K562 (cell line): ENCODE measurements around the gene SLC7A4. TPM values are rescaled to one million over a fixed set of nuclear protein-coding genes. Genes with fewer than 3 reads are reported as not detected.
A peak's percentile ranks its signal among the peaks of the same experiment; 100 is the strongest.

ENCODE experiments used
- AFF1 ChIP-seq, 2 experiments: fragments of 450-650 bp; IDR thresholded peaks; 2 replicates each; pipeline ENCODE4 v1.6.1; 2018; ENCODE audit warnings: mild to moderate bottlenecking in 2 of 2, low read depth in 1 of 2; ENCODE audit not compliant: partially characterized antibody in 2 of 2
- ATF6 ChIP-seq: sonication (generic); formaldehyde crosslinking; IDR thresholded peaks from 2 replicates; pipeline ENCODE4 v1.4.0; 2020; ENCODE audit warnings: mild to moderate bottlenecking, missing genetic modification reagents
- CBX8 ChIP-seq: fragments of 200-600 bp; sonication (generic); IDR thresholded peaks from 2 replicates; pipeline ENCODE4 v1.6.1; 2012; ENCODE audit warnings: borderline replicate concordance, mixed run types, low read depth, mild to moderate bottlenecking, moderate library complexity, mixed read lengths, low read length, control low read depth, inconsistent platforms; ENCODE audit not compliant: poor library complexity, severe bottlenecking; ENCODE audit errors: extremely low read depth
- CHD1 ChIP-seq: fragments of 200-600 bp; sonication (generic); IDR thresholded peaks from one replicate; pipeline ENCODE4 v1.6.1; 2012; ENCODE audit warnings: mild to moderate bottlenecking, moderate library complexity, low read length, inconsistent platforms
- CXXC5 ChIP-seq: fragments of 250-450 bp; sonication (Bioruptor Pico); IDR thresholded peaks from 2 replicates; pipeline ENCODE4 v1.8.0; 2022; ENCODE audit warnings: inconsistent platforms, mild to moderate bottlenecking, moderate library complexity
- DACH1 ChIP-seq: fragments of 450-650 bp; IDR thresholded peaks from 2 replicates; pipeline ENCODE4 v1.6.1; 2018; ENCODE audit not compliant: partially characterized antibody
- DNMT1 ChIP-seq: fragments of 450-650 bp; IDR thresholded peaks from 2 replicates; pipeline ENCODE4 v1.6.1; 2016; ENCODE audit warnings: antibody characterized with exemption, mild to moderate bottlenecking
- EP300 ChIP-seq: IDR thresholded peaks from 2 replicates; pipeline ENCODE4 v1.6.1; 2012; ENCODE audit warnings: low read length, improper control_type of control experiment
- HDAC1 ChIP-seq, 2 experiments: fragments of 450-650 bp; IDR thresholded peaks; 2 replicates each; pipeline ENCODE4 v1.6.1; 2016 to 2017; ENCODE audit warnings: inconsistent platforms in 1 of 2, mild to moderate bottlenecking in 1 of 2, moderate library complexity in 1 of 2
- HNRNPL ChIP-seq: fragments of 200-400 bp; formaldehyde crosslinking; IDR thresholded peaks from 2 replicates; pipeline ENCODE4 v1.6.1; 2017; ENCODE audit warnings: low read depth, mild to moderate bottlenecking, low read length
- MTA2 ChIP-seq: fragments of 450-650 bp; IDR thresholded peaks from 2 replicates; pipeline ENCODE4 v1.6.1; 2016; ENCODE audit warnings: low read depth
- NFIX ChIP-seq: fragments of 250-450 bp; sonication (Bioruptor Pico); IDR thresholded peaks from 2 replicates; pipeline ENCODE4 v1.4.0; 2020; ENCODE audit warnings: low read depth, mild to moderate bottlenecking, moderate library complexity
- POLR2H ChIP-seq: IDR thresholded peaks from 2 replicates; pipeline ENCODE4 v1.6.1; 2016; ENCODE audit warnings: missing genetic modification characterization, low read depth, mild to moderate bottlenecking, control low read depth, missing compliant biosample characterization, moderate library complexity
- SIN3B ChIP-seq: fragments of 450-650 bp; IDR thresholded peaks from 2 replicates; pipeline ENCODE4 v1.6.1; 2017; ENCODE audit warnings: low read depth, mild to moderate bottlenecking, moderate library complexity
- SUPT5H ChIP-seq: fragments of 450-650 bp; IDR thresholded peaks from 2 replicates; pipeline ENCODE4 v1.6.1; 2016
- TBP ChIP-seq: optimal IDR thresholded peaks from 2 replicates; pipeline ENCODE3; 2011; ENCODE audit warnings: low read depth, low read length, improper control_type of control experiment
- VEZF1 ChIP-seq: fragments of 200-800 bp; sonication (Bioruptor generic); IDR thresholded peaks from 2 replicates; pipeline ENCODE4 v1.6.1; 2017; ENCODE audit warnings: missing genetic modification characterization, missing compliant biosample characterization
- ZNF124 ChIP-seq: sonication (generic); formaldehyde crosslinking; IDR thresholded peaks from 2 replicates; pipeline ENCODE4 v1.8.1; 2022; ENCODE audit warnings: missing genetic modification reagents
- ZNF584 ChIP-seq: fragments of 200-800 bp; sonication (Bioruptor generic); IDR thresholded peaks from 2 replicates; pipeline ENCODE4 v1.6.1; 2016; ENCODE audit warnings: low read depth, mild to moderate bottlenecking, missing genetic modification characterization, missing compliant biosample characterization
- polyA plus RNA-seq, 8 experiments: library from polyadenylated mRNA; depleted of rRNA in 4 of 8; stranded (reverse) in 5 of 8; unstranded in 3 of 8; fragments of >200 nt; fragmentation: Nextera tagmentation in 2 of 8; fragmentation: Illumina TruSeq in 1 of 8; extraction: Ambion mirVana in 2 of 8; extraction: Trizol in 1 of 8; gene quantifications; 2 replicates each; pipeline versions ENCODE4 v1.2.1 to v1.2.3, GENCODE V29; 2011 to 2014; ENCODE audit warnings: inconsistent platforms in 1 of 8, missing spikeins in 1 of 8
- total RNA-seq, 7 experiments: library from RNA; depleted of rRNA in 6 of 7; stranded (reverse); fragments of >200 nt in 6 of 7; fragmentation: Illumina TruSeq in 2 of 7; extraction: Trizol in 2 of 7; gene quantifications; 2 replicates each; pipeline versions ENCODE4 v1.2.1 to v1.2.3, GENCODE V29; 2011 to 2021; ENCODE audit warnings: low replicate concordance in 1 of 7
- TF ChIP-seq, protein P1 (sequence below), 2 experiments: fragments of 200-800 bp in 1 of 2; sonication (Bioruptor generic) in 1 of 2; sonication (generic) in 1 of 2; formaldehyde crosslinking in 1 of 2; IDR thresholded peaks in 1 of 2; conservative IDR thresholded peaks in 1 of 2; 2 replicates each; pipeline versions ENCODE4 v1.5.0 to v1.6.1; 2016 to 2020; ENCODE audit warnings: missing compliant biosample characterization in 1 of 2, missing genetic modification characterization in 1 of 2, missing genetic modification reagents in 1 of 2

SLC7A4 gene
- total and polyA plus RNA-seq, 9 of the 15 experiments (the other 6 are each of a cell fraction or from before 2014, with no cell fraction given): not detected

DNA sequence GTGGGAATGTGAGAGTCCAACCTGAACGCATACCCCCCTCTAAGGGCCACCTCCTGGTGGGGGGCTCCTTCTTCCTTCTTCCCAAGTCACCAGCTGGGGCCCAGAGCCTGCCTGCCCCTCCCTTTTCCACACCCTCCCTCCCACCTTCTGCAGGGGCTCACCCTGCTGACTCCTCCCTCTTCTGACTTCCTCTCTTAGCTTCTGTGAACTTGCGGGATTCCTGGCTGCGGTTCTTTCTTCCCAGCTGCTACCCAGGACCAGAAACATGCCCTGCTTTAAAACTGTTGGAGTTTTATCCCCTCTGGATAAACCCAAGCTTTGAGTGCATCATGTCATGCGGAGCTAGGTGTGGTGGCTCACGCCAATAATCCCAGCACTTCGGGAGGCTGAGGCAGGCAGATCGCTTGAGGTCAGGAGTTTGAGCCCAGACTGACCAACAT lies 23.5 kb upstream of the SLC7A4 start (continued):
- TF ChIP-seq VEZF1 (peak; percentile 90), SUPT5H (no peak), ZNF584 (CRISPR knock-in tag) (no peak), DACH1 (no peak), NFIX (CRISPR knock-in tag) (no peak), AFF1 (IDR thresholded peaks at IDR 0.05; ENCODE audit: low read depth in 1 of 2, partially characterized antibody in 2 of 2) (peak in 1 of 2 experiments; percentile 24), ATF6 (CRISPR knock-in tag) (peak; percentile 52; the same call in 1 of the 2 replicates), SIN3B (no peak), CBX8 (no peak), POLR2H (no peak), CHD1 (peak; percentile 7), TBP (no peak), HDAC1 (IDR thresholded peaks at IDR 0.05) (peak in 1 of 2 experiments; percentile 56; a peak in 1 of 4 replicates), CXXC5 (no peak), ZNF124 (CRISPR knock-in tag) (no peak), MTA2 (no peak), HNRNPL (no peak), EP300 (no peak), DNMT1 (no peak)
- TF ChIP-seq, protein P1, sequence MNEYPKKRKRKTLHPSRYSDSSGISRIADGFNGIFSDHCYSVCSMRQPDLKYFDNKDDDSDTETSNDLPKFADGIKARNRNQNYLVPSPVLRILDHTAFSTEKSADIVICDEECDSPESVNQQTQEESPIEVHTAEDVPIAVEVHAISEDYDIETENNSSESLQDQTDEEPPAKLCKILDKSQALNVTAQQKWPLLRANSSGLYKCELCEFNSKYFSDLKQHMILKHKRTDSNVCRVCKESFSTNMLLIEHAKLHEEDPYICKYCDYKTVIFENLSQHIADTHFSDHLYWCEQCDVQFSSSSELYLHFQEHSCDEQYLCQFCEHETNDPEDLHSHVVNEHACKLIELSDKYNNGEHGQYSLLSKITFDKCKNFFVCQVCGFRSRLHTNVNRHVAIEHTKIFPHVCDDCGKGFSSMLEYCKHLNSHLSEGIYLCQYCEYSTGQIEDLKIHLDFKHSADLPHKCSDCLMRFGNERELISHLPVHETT (CRISPR knock-in tag; conservative IDR thresholded peaks at IDR 0.05 in 1 of 2, IDR thresholded peaks at IDR 0.05 in 1 of 2): no peak
